ENCODE results near the gene KIF26B.
A peak's percentile ranks its signal among the peaks of the same experiment; 100 is the strongest.

The KIF26B gene

DNA sequence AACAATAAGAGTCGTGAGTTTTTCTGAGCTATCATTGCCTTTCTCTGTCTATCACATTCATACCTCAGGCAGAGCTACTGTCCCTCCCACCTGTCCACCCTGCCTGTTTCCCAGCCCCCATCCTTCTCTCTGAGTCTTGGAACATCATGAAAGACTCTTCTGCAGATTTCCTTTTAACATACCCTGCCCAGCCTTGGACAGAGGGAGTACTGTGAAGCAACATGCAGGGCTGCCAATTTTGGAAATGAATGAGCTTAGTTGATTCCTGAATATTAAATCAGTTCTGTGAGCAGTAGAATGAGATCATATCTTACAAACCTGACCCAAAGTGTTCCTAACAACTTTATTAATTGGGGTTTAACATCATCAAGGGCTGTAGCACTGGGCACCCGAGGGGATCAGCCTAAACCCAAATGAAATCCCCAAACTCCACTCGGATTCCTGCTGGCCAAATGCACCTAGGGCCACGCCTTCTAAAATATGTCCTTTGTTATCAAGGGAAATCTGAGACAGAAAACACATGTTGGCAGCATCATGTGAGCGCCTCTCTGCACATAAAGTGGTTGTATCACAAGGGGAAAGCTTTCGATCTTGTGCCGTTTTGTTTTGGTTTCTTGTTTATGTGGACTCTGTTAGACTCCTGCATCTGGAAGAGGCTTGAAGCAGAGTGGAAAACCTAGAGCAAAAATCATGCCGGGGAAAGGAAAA, 357.6 kb downstream of the KIF26B start:
- DNase-seq (ENCODE audit: low read depth): no peak
- no peak for TF ChIP-seq CTCF (IDR thresholded peaks at IDR 0.05; ENCODE audit: low read depth, low read length, missing control alignments)
- no peak overlapping the region for H3K4me3 ChIP-seq (ENCODE audit: low read depth, low read length)
- in situ Hi-C loops (cut with HindIII; ENCODE audit: low sequenced_read_pairs): no loop called here

DNA sequence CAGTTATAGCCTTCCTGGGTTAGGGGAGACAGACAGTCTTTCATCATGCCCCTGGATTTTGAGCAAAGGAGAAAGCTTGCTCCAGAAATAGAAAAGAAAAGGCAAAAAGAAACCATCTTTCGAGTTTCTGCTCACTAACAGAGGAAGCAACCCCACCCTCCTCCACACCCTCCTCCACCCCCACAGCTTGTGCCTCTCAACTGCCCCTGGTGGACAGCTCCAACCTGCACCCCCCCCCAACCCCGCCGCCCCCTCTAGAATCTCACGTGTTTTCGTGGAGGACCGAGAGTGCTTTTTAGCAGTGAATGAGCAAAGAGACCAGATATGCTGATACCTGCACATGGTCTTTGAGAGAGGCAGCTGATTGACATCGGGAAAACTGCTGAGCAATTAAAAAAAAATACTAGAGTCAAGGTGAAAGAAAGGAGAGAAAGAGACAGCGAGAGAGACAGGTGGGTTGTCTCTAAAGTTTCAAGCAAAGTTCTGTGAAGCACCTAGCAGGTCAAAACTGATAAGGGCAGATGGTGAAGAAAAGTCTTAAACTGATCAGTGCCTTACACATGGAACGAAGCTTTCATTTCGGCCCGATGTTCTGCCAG, 358.3 kb downstream of the KIF26B start:
- in situ Hi-C loops (cut with HindIII; ENCODE audit: low sequenced_read_pairs): no loop called here
- no peak for DNase-seq (ENCODE audit: low read depth)
- TF ChIP-seq CTCF (IDR thresholded peaks at IDR 0.05; ENCODE audit: low read depth, low read length, missing control alignments): peak; percentile 17
- no peak overlapping the region for H3K4me3 ChIP-seq (ENCODE audit: low read depth, low read length)

GRCh38 chr1:245516284-245516759, 361.5 kb downstream of the KIF26B start:
- TF ChIP-seq CTCF (IDR thresholded peaks at IDR 0.05; ENCODE audit: low read depth, low read length, missing control alignments): peak; percentile 63
- peak; percentile 29 for DNase-seq (ENCODE audit: low read depth)
- no peak overlapping the region for H3K4me3 ChIP-seq (ENCODE audit: low read depth, low read length)
- in situ Hi-C loops (cut with HindIII; ENCODE audit: low sequenced_read_pairs): no loop called here

DNA sequence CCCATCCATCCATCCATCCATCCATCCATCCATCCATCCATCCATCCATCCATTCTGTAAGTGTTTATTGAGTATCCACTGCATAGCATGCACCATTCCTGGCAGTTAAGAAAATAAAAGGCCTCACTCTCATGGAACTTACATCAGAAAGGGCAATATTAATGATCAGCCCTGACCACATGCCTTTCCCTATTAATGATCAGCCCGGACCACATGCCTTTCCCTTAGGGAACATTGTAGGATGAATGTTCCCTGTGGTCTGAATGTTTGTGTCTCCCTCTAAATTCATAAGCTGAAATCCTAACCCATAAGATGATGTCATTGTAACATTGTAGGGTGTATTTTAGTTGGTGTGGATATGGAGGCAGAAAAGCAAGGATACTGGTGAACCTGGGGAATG, 365.8 kb downstream of the KIF26B start:
- TF ChIP-seq CTCF (IDR thresholded peaks at IDR 0.05; ENCODE audit: low read depth, low read length, missing control alignments): no peak
- no peak for DNase-seq (ENCODE audit: low read depth)
- no peak overlapping the region for H3K4me3 ChIP-seq (ENCODE audit: low read depth, low read length)
- in situ Hi-C loops (cut with HindIII; ENCODE audit: low sequenced_read_pairs): no loop called here

- in situ Hi-C loops (cut with HindIII; ENCODE audit: low sequenced_read_pairs): no loop called here
- DNase-seq (ENCODE audit: low read depth): no peak
- no peak for TF ChIP-seq CTCF (IDR thresholded peaks at IDR 0.05; ENCODE audit: low read depth, low read length, missing control alignments)
- no peak overlapping the region for H3K4me3 ChIP-seq (ENCODE audit: low read depth, low read length)
Observed at GRCh38 chr1:245526141-245526540, 371.4 kb downstream of the KIF26B start.

- in situ Hi-C loops (cut with HindIII; ENCODE audit: low sequenced_read_pairs): no loop called here
- no peak overlapping the region for H3K4me3 ChIP-seq (ENCODE audit: low read depth, low read length)
- DNase-seq (ENCODE audit: low read depth): no peak
- TF ChIP-seq CTCF (IDR thresholded peaks at IDR 0.05; ENCODE audit: low read depth, low read length, missing control alignments): no peak
Observed at GRCh38 chr1:245528258-245528635, 373.5 kb downstream of the KIF26B start.

Data from astrocyte of the cerebellum (primary cell).